HEK293 (cell line): ENCODE data around the gene TAF8.

Experiments
- CTCF ChIA-PET: fragments of 350-600 bp; formaldehyde crosslinking; extraction: SDS; loops from one replicate; lab custom pipeline; 2021; ENCODE audit warnings: antibody characterized with exemption; lab: Yijun Ruan, JAX
- POLR2A ChIA-PET: fragments of 300-600 bp; formaldehyde crosslinking; extraction: SDS; loops from one replicate; lab custom pipeline; 2020; ENCODE audit warnings: antibody characterized with exemption, inconsistent platforms; lab: Yijun Ruan, JAX
- H3K27ac ChIP-seq: fragments of 200-500 bp; sonication (Bioruptor generic); 2 replicates; pipeline ENCODE4 v1.5.1; 2014; ENCODE audit warnings: low read depth, low read length, control low read depth, inconsistent platforms; ENCODE audit errors: extremely low read depth
- H3K36me3 ChIP-seq, 2 experiments: fragments of 200-500 bp in 1 of 2; sonication (Bioruptor generic) in 1 of 2; 1 replicate in 1 of 2; 2 replicates in 1 of 2; pipeline ENCODE4 v1.5.1; 2014 to 2017; ENCODE audit warnings: inconsistent platforms in 2 of 2, low read length in 2 of 2; ENCODE audit not compliant: control insufficient read depth in 2 of 2, insufficient read depth in 1 of 2
- H3K4me1 ChIP-seq: fragments of 200-500 bp; sonication (Bioruptor generic); 2 replicates; pipeline ENCODE4 v1.5.1; 2014; ENCODE audit warnings: mild to moderate bottlenecking, low read length, inconsistent platforms; ENCODE audit not compliant: control insufficient read depth, insufficient read depth
- H3K4me3 ChIP-seq: 2 replicates; pipeline ENCODE4 v1.5.1; 2011; ENCODE audit warnings: low read depth, mild to moderate bottlenecking, control low read depth, low read length, moderate library complexity
- H3K9me3 ChIP-seq: fragments of 200-500 bp; sonication (Bioruptor generic); 2 replicates; pipeline ENCODE4 v1.5.1; 2014; ENCODE audit warnings: low read depth, low read length, inconsistent platforms; ENCODE audit not compliant: control insufficient read depth, insufficient read depth
- GLIS1 ChIP-seq: fragments of 450-650 bp; formaldehyde crosslinking; IDR thresholded peaks from 2 replicates; pipeline ENCODE4 v1.5.1; 2016; ENCODE audit warnings: missing biosample characterization, missing genetic modification characterization
- KLF8 ChIP-seq: fragments of 450-650 bp; formaldehyde crosslinking; IDR thresholded peaks from 2 replicates; pipeline ENCODE4 v1.5.1; 2016; ENCODE audit warnings: missing biosample characterization, missing genetic modification characterization
- OVOL3 ChIP-seq: fragments of 450-650 bp; formaldehyde crosslinking; IDR thresholded peaks from 2 replicates; pipeline ENCODE4 v1.5.1; 2016; ENCODE audit warnings: missing biosample characterization, missing genetic modification characterization
- SCRT1 ChIP-seq: fragments of 450-650 bp; formaldehyde crosslinking; IDR thresholded peaks from 2 replicates; pipeline ENCODE4 v1.5.1; 2016; ENCODE audit warnings: missing biosample characterization, missing genetic modification characterization, borderline replicate concordance
- SCRT2 ChIP-seq: fragments of 450-650 bp; formaldehyde crosslinking; IDR thresholded peaks from 2 replicates; pipeline ENCODE4 v1.5.1; 2016; ENCODE audit warnings: missing biosample characterization, missing genetic modification characterization
- ZFP3 ChIP-seq: fragments of 450-650 bp; formaldehyde crosslinking; IDR thresholded peaks from 2 replicates; pipeline ENCODE4 v1.5.1; 2016; ENCODE audit warnings: low read depth, missing biosample characterization, missing genetic modification characterization
- ZFP41 ChIP-seq: fragments of 450-650 bp; formaldehyde crosslinking; IDR thresholded peaks from 2 replicates; pipeline ENCODE4 v1.5.1; 2016; ENCODE audit warnings: missing biosample characterization, missing genetic modification characterization, borderline replicate concordance
- ZNF155 ChIP-seq: fragments of 450-650 bp; formaldehyde crosslinking; IDR thresholded peaks from 2 replicates; pipeline ENCODE4 v1.5.1; 2016; ENCODE audit warnings: missing biosample characterization, missing genetic modification characterization
- ZNF223 ChIP-seq: fragments of 450-650 bp; formaldehyde crosslinking; IDR thresholded peaks from 2 replicates; pipeline ENCODE4 v1.5.1; 2016; ENCODE audit warnings: missing biosample characterization, missing genetic modification characterization
- ZNF391 ChIP-seq: fragments of 450-650 bp; formaldehyde crosslinking; IDR thresholded peaks from 2 replicates; pipeline ENCODE4 v1.5.1; 2016; ENCODE audit warnings: low read depth, missing biosample characterization, missing genetic modification characterization, borderline replicate concordance
- ZNF404 ChIP-seq: fragments of 450-650 bp; formaldehyde crosslinking; IDR thresholded peaks from 2 replicates; pipeline ENCODE4 v1.5.1; 2017; ENCODE audit warnings: missing biosample characterization, missing genetic modification characterization
- ZNF449 ChIP-seq: fragments of 450-650 bp; formaldehyde crosslinking; IDR thresholded peaks from 2 replicates; pipeline ENCODE4 v1.5.1; 2017; ENCODE audit warnings: missing biosample characterization, mild to moderate bottlenecking, missing genetic modification characterization, moderate library complexity
- ZNF48 ChIP-seq: fragments of 450-650 bp; formaldehyde crosslinking; IDR thresholded peaks from 2 replicates; pipeline ENCODE4 v1.5.1; 2016; ENCODE audit warnings: missing biosample characterization, missing genetic modification characterization
- ZNF518A ChIP-seq: fragments of 450-650 bp; formaldehyde crosslinking; conservative IDR thresholded peaks from 2 replicates; pipeline ENCODE4 v1.5.1; 2016; ENCODE audit warnings: low read depth, missing biosample characterization, missing genetic modification characterization
- ZNF561 ChIP-seq: fragments of 450-650 bp; IDR thresholded peaks from 2 replicates; pipeline ENCODE4 v1.5.1; 2018; ENCODE audit warnings: missing biosample characterization, missing genetic modification characterization, borderline replicate concordance
- ZNF571 ChIP-seq: fragments of 450-650 bp; formaldehyde crosslinking; IDR thresholded peaks from 2 replicates; pipeline ENCODE4 v1.5.0; 2017; ENCODE audit warnings: missing biosample characterization, missing genetic modification characterization
- ZNF645 ChIP-seq: fragments of 450-650 bp; formaldehyde crosslinking; IDR thresholded peaks from 2 replicates; pipeline ENCODE4; 2016; ENCODE audit warnings: missing biosample characterization, missing genetic modification characterization
- ZNF670 ChIP-seq: fragments of 450-650 bp; formaldehyde crosslinking; IDR thresholded peaks from 2 replicates; pipeline ENCODE4 v1.5.1; 2016; ENCODE audit warnings: missing biosample characterization, missing genetic modification characterization, low read depth
- TF ChIP-seq, protein P1 (sequence below): fragments of 450-650 bp; IDR thresholded peaks from 2 replicates; pipeline ENCODE4 v1.5.1; 2018; ENCODE audit warnings: missing biosample characterization, missing genetic modification characterization
- TF ChIP-seq, protein P2 (sequence below): fragments of 450-650 bp; formaldehyde crosslinking; IDR thresholded peaks from 2 replicates; pipeline ENCODE4 v1.5.1; 2016; ENCODE audit warnings: missing biosample characterization, missing genetic modification characterization
- TF ChIP-seq, protein P3 (sequence below): fragments of 450-650 bp; IDR thresholded peaks from 2 replicates; pipeline ENCODE4 v1.5.1; 2018; ENCODE audit warnings: missing biosample characterization, mild to moderate bottlenecking, missing genetic modification characterization

The TAF8 gene

GRCh38 chr6:42078386-42078785, 28.1 kb downstream of the TAF8 start:
- CTCF ChIA-PET, result interaction anchor here (0.9 to 3.3 kb wide), 6 partner anchors 13 to 469 kb away, joined by 3 to 24 read pairs (median 4); no protein-coding TSS in a partner anchor
- TF ChIP-seq ZNF571 (tag by site-specific recombination) (no peak), ZNF48 (tag by site-specific recombination) (no peak), ZNF449 (tag by site-specific recombination) (no peak), KLF8 (no peak), ZFP3 (tag by site-specific recombination) (no peak), ZNF155 (tag by site-specific recombination) (no peak), ZFP41 (tag by site-specific recombination) (no peak), ZNF223 (tag by site-specific recombination) (no peak)
- TF ChIP-seq, protein P1, sequence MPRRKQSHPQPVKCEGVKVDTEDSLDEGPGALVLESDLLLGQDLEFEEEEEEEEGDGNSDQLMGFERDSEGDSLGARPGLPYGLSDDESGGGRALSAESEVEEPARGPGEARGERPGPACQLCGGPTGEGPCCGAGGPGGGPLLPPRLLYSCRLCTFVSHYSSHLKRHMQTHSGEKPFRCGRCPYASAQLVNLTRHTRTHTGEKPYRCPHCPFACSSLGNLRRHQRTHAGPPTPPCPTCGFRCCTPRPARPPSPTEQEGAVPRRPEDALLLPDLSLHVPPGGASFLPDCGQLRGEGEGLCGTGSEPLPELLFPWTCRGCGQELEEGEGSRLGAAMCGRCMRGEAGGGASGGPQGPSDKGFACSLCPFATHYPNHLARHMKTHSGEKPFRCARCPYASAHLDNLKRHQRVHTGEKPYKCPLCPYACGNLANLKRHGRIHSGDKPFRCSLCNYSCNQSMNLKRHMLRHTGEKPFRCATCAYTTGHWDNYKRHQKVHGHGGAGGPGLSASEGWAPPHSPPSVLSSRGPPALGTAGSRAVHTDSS (tag by site-specific recombination), result no peak
- Histone ChIP-seq H3K9me3 (no peaks in the 10 kb centered on the region), H3K4me1 (no peaks in the 10 kb centered on the region), H3K27ac (no peak overlapping the region), H3K4me3 (no peak overlapping the region), H3K36me3 (peaks cover 21 to 53% of the 10 kb centered on the region in 2 experiments; a peak in 2 of 3 replicates)
- POLR2A ChIA-PET, result no interaction called here

GRCh38 chr6:42079941-42080464, 29.7 kb downstream of the TAF8 start:
- no peak overlapping the region for H3K4me3 ChIP-seq
- H3K4me1 ChIP-seq, result no peaks in the 10 kb centered on the region
- TF ChIP-seq SCRT2 (peak; percentile 96), ZNF645 (tag by site-specific recombination) (no peak), OVOL3 (tag by site-specific recombination) (no peak), ZNF404 (tag by site-specific recombination) (no peak), ZNF391 (tag by site-specific recombination) (no peak), SCRT1 (peak; percentile 94), ZNF561 (tag by site-specific recombination) (no peak), ZNF670 (no peak), ZNF518A (tag by site-specific recombination) (no peak), GLIS1 (tag by site-specific recombination) (no peak)
- TF ChIP-seq, protein P2, sequence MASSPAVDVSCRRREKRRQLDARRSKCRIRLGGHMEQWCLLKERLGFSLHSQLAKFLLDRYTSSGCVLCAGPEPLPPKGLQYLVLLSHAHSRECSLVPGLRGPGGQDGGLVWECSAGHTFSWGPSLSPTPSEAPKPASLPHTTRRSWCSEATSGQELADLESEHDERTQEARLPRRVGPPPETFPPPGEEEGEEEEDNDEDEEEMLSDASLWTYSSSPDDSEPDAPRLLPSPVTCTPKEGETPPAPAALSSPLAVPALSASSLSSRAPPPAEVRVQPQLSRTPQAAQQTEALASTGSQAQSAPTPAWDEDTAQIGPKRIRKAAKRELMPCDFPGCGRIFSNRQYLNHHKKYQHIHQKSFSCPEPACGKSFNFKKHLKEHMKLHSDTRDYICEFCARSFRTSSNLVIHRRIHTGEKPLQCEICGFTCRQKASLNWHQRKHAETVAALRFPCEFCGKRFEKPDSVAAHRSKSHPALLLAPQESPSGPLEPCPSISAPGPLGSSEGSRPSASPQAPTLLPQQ (tag by site-specific recombination), result no peak
- TF ChIP-seq, protein P3, sequence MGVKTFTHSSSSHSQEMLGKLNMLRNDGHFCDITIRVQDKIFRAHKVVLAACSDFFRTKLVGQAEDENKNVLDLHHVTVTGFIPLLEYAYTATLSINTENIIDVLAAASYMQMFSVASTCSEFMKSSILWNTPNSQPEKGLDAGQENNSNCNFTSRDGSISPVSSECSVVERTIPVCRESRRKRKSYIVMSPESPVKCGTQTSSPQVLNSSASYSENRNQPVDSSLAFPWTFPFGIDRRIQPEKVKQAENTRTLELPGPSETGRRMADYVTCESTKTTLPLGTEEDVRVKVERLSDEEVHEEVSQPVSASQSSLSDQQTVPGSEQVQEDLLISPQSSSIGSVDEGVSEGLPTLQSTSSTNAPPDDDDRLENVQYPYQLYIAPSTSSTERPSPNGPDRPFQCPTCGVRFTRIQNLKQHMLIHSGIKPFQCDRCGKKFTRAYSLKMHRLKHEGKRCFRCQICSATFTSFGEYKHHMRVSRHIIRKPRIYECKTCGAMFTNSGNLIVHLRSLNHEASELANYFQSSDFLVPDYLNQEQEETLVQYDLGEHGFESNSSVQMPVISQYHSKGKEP (tag by site-specific recombination), result no peak
- H3K27ac ChIP-seq, result no peak overlapping the region
- POLR2A ChIA-PET, result interaction anchor here (1.1 kb wide), 1 partner anchor 29 kb away, joined by 3 read pairs; no protein-coding TSS in a partner anchor
- H3K36me3 ChIP-seq, result peaks cover 20 to 41% of the 10 kb centered on the region in 2 experiments; a peak in 2 of 3 replicates
- H3K9me3 ChIP-seq, result no peaks in the 10 kb centered on the region
- CTCF ChIA-PET, result interaction anchor here (0.7 to 3.3 kb wide), 12 partner anchors 8 to 1024 kb away, joined by 3 to 24 read pairs (median 4); no protein-coding TSS in a partner anchor
